HG03135 (cell line): ENCODE data around the gene PRUNE2.
"Not testable (repeated sequence)": the region's sequence is repeated elsewhere in the genome, so short reads cannot be mapped to it uniquely, and the experiment has no call there.

Experiments
- ATAC-seq: cut with Tn5 transposase; IDR thresholded peaks from one replicate; pipeline ENCODE4 v1.9.1; 2021; ENCODE audit warnings: mild to moderate bottlenecking, moderate library complexity; ENCODE audit not compliant: unreplicated experiment

The PRUNE2 gene

DNA sequence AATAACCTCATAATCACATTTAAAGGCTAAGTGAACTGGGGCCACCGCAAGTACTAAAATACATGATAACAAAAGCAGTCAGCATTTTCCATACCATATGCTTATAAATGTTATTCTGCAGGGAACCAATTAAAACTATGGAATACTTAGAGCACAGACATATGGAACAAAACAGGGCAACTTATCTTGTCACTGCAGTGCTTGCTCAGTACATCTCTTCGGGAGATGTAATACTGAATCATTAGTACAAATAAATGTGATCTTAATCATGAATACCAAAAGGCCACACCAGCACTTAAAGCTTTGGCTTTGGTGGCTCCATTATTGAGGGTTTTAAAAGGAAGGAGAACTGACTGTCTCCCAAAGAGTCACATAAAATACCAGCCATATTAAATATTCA is 32.1 kb downstream of the PRUNE2 start:
- no peak for ATAC-seq

DNA sequence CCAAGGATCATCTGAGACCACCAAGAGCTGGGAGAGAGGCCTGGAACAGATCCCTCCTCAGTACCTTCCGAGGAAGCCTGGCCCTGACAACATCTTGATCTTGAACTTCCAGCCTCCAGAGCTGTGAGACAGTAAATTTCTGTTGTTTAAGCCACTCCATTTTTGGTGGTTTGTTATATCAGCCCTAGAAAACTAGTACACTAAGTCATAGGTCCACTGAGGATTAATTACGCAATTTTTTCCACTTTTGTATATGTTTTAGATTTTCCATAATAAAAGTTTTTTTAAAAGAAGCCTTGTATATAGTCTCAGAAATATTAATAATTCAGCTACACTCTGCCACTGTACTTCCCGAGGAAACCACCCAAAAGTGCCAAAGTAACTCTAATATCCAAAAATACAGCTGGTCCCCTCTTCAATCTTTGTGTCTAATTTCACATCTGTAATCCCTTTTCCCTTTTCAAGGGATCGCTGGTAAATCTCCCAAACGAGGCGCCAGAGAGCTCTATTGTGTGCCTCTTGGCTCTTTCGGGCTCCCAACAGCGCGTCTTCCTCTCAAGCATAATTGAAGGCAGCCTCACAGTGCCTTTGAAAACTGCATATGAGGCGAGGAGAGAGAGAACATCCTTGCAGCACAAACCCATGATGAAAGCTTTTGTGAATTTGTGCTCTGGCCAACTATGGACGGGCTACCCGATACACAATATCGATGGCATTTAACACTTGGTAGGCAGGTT is 32.7 kb downstream of the PRUNE2 start:
- no peak for ATAC-seq

GRCh38 chr9:76868897-76869296 is 37.0 kb downstream of the PRUNE2 start:
- ATAC-seq: no peak

- ATAC-seq: no peak
Measured at GRCh38 chr9:76866689-76867088, 39.2 kb downstream of the PRUNE2 start.

GRCh38 chr9:76863832-76864231 is 42.1 kb downstream of the PRUNE2 start:
- no peak for ATAC-seq

GRCh38 chr9:76859860-76860259 is 46.1 kb downstream of the PRUNE2 start:
- no peak for ATAC-seq

- ATAC-seq: not testable (repeated sequence)
Measured at GRCh38 chr9:76858248-76858647, 47.7 kb downstream of the PRUNE2 start.

GRCh38 chr9:76856016-76856415 is 49.9 kb downstream of the PRUNE2 start:
- no peak for ATAC-seq

GRCh38 chr9:76855015-76855414 is 50.9 kb downstream of the PRUNE2 start:
- no peak for ATAC-seq

DNA sequence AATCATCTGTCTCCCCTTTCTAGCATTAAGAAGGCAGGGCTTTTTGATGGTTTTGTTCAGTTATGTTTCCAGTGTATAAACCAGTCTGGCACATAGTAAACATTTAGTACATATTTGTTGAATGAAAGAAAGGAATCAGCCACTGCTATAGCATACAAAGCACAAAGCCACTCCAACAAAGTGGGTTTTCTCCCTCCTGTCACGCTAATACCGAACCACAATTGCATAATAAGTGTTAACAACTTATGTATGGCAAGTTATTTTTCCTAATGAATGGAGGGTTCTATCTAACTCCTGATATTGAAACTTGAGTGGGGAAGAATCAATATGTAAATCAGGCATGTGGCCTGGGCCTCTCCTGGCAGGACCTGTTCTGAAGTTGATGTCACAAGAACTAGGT is 53.9 kb downstream of the PRUNE2 start:
- no peak for ATAC-seq

DNA sequence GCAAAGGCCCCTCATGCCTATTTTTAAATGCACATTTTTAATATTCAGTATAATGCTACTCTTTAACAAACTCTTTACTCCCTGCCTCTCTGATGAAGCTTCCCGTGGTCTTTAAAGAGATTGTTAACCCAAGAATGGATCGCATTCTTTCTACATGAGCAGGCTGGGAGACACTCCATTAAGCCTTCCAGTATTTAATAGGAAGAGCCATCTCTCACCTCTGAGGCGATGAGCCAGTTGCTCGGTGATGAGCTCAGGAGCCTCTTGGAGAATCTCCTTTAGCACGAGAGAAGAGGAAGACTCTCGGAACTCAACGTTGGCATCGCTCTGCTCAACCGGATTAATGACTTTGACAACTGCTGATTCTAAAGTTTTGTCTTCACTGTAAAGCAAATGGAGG is 59.6 kb downstream of the PRUNE2 start:
- no peak for ATAC-seq

DNA sequence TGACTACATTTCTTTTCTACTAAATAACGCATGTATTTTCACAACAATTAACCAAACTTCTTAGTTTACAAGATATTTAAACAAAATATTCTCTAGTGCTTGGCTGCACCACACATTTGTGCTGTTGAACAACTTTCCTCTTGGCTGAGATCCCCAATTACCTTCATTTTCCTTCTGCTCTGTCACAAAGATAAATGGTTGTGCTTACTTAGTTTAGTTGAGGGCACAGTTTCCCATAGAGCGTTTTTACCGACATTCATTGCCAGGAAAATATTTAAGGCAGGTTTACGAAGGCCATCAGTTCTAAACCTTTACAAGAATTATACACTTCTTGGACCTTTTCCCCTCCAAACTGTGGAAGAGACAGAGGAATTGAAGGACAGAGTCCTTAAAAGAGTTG is 60.7 kb downstream of the PRUNE2 start:
- no peak for ATAC-seq

GRCh38 chr9:76835571-76836283 is 70.2 kb downstream of the PRUNE2 start:
- ATAC-seq: no peak

- no peak for ATAC-seq
Measured at GRCh38 chr9:76828447-76828846, 77.5 kb downstream of the PRUNE2 start.

DNA sequence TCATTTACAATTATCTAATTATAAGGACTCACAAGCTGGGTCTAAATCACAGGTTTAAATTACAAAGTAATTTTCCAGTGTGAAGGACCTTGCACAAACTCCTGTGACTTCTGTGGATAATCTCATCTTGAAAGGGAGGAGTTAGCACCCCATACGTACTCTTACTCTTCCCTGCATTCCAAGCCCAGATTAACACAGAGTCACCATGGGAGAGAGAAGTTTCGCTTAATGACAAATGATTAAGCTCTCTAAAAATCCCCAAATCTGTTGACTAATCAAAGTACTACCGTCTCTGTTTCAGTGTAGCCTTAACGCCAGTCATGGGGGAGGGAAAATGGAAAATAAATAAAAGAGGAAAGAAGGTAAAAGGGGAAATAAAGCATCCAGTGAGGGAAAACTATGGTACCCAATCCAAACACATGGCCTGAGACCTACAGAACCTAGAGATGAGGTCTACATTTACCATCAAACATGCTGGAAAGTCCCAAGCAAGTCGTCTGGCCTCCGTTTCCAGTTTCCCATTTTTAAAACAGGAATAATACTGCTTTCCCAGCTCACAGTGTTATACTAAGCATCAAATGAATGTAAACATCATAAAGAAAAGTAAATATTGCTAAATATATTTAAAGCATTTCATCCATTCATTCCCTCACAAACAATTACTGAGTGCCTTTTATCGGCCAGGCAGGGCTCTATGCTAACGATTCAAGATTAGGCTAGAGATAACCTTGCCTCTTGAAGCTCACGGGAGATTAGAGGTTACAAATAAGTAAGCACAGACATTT is 78.4 kb downstream of the PRUNE2 start:
- ATAC-seq: no peak

- no peak for ATAC-seq
Measured at GRCh38 chr9:76820431-76820830, 85.5 kb downstream of the PRUNE2 start.

GRCh38 chr9:76818271-76818670 is 87.6 kb downstream of the PRUNE2 start:
- ATAC-seq: no peak

DNA sequence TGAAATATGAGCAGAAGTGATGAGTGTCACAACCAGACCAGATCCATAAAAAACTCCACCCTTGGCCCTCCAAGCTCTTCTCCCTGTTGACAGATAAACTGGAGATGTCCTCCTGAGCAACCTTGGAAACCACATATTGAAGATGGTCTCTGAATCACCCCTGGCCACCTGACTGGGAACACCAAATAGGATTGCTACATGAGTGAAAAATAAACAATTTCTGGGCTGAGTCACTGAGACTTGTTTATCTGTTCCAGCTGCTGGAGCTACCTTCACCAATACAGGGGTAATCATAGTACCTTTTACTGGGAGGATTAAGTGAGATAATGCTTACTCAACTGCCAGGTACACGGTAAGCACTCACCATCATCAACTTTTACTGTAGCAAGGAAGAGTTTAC is 88.4 kb downstream of the PRUNE2 start:
- no peak for ATAC-seq

- ATAC-seq: no peak
Measured at GRCh38 chr9:76812591-76812990, 93.3 kb downstream of the PRUNE2 start.

DNA sequence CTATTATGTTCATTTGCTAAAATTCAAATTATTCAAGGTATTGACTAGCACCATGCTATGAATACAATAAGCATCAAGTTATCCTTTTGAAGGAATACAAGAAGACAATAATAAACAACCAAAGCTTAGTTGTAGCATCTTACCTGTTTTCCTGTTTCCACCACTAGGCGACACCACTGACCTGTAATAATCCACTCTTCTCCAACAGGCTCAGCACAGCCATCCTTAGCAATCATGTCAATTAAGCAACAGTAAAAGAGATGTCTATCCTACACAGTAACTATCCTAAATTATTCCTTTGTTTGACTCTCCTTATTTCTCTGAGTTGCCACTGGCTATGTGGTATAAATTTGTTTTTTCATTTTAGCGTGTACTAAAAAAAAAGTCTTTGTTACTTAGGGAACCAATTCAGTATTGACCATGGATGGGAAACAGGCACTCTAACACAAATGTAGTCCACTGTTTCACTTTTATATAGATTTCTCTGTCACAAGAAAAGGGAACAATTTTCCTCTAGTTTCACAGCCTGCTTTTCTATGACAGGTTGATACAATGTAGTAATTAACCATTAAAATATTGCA is 95.4 kb downstream of the PRUNE2 start:
- ATAC-seq: no peak

GRCh38 chr9:76808636-76809035 is 97.3 kb downstream of the PRUNE2 start:
- ATAC-seq: no peak
